ENCODE measurements around the gene CDH13.

Gene CDH13

GRCh38 chr16:83305092-83305491 is 678.3 kb downstream of the CDH13 start:
- TF ChIP-seq, protein P1, sequence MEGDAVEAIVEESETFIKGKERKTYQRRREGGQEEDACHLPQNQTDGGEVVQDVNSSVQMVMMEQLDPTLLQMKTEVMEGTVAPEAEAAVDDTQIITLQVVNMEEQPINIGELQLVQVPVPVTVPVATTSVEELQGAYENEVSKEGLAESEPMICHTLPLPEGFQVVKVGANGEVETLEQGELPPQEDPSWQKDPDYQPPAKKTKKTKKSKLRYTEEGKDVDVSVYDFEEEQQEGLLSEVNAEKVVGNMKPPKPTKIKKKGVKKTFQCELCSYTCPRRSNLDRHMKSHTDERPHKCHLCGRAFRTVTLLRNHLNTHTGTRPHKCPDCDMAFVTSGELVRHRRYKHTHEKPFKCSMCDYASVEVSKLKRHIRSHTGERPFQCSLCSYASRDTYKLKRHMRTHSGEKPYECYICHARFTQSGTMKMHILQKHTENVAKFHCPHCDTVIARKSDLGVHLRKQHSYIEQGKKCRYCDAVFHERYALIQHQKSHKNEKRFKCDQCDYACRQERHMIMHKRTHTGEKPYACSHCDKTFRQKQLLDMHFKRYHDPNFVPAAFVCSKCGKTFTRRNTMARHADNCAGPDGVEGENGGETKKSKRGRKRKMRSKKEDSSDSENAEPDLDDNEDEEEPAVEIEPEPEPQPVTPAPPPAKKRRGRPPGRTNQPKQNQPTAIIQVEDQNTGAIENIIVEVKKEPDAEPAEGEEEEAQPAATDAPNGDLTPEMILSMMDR (IDR thresholded peaks at IDR 0.05; ENCODE audit: low read length, missing control alignments), result no peak
- DNase-seq (ENCODE audit: low read depth), result peak; percentile 92
- H3K4me3 ChIP-seq (replicated peaks; ENCODE audit: low read depth, low read length), result no peak overlapping the region

DNA sequence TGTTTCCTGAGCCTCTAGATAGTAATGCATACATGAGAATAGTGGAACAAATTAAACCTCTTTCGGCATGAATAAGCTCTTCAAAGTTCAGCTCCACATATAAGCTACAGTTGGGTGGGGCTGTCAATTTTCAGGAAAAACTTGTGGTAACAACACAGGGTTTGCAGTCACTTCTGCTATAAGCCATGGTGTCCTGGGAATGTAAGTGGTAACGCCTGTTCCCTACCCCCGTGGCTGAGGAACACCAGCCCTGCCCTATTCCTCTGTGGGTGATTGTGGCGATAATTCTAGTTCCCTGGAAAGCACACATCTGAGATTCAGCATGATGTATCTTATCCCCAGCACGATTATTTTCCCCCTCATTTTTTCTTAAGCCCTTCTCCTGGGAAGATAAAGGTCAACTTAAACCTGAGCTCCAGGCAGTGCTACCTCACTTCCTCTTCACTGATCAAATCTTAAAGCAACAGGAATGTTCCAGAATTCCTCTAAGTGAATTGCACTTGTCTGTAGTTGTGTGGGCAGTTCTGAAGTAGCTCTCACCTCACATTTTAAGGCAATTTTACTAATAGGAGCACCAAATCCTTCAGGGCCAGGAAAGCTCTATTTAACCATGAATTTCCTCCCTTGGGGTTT is 680.3 kb downstream of the CDH13 start:
- DNase-seq (ENCODE audit: low read depth), result no peak
- H3K4me3 ChIP-seq (replicated peaks; ENCODE audit: low read depth, low read length), result no peak overlapping the region
- TF ChIP-seq, protein P1 (IDR thresholded peaks at IDR 0.05; ENCODE audit: low read length, missing control alignments), result no peak

DNA sequence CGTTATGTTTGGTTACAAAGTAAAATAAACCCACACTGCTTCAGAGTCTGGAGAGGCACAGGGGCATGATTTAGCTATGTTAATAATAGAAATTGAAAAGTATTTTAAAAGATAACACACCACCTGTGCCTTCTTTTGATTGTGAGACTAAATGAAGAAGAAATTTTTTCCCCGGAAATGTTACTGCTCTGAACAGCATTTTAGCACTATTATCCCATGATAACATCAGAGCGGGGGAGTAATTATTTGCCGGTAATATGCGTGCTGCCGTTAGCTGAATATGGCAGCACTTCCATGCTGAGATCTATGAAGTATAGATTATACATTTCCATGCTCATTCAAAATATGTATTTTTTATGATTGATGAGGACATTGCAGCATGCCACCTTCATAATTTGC is 680.8 kb downstream of the CDH13 start:
- TF ChIP-seq, protein P1 (IDR thresholded peaks at IDR 0.05; ENCODE audit: low read length, missing control alignments), result no peak
- H3K4me3 ChIP-seq (replicated peaks; ENCODE audit: low read depth, low read length), result no peak overlapping the region
- DNase-seq (ENCODE audit: low read depth), result no peak

- H3K4me3 ChIP-seq (replicated peaks; ENCODE audit: low read depth, low read length), result no peak overlapping the region
- peak; percentile 34 for DNase-seq (ENCODE audit: low read depth)
- TF ChIP-seq, protein P1 (IDR thresholded peaks at IDR 0.05; ENCODE audit: low read length, missing control alignments), result no peak
These were observed 681.6 kb downstream of the CDH13 start for GRCh38 chr16:83308414-83308813.

DNA sequence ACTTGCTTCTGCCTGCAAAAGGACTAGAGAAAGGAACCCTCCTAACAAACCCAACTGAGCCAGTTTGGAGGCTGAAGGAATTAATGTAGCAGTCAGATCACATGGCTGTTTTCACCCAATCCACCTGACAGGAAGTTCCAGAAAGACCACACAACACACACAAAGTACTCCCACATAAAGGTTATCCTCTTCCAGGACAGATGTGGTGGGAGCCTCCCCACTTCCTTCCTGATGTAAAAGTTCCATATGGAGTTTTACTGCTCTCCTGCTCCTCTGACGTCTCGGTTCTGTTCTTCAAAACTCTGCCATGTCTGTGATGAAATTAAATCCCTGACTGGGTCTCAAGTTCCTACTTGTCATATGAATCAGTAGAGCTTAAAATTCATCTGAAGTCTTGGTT is 684.0 kb downstream of the CDH13 start:
- H3K4me3 ChIP-seq (replicated peaks; ENCODE audit: low read depth, low read length), result no peak overlapping the region
- DNase-seq (ENCODE audit: low read depth), result peak; percentile 70
- TF ChIP-seq, protein P1 (IDR thresholded peaks at IDR 0.05; ENCODE audit: low read length, missing control alignments), result no peak

- no peak overlapping the region for H3K4me3 ChIP-seq (replicated peaks; ENCODE audit: low read depth, low read length)
- TF ChIP-seq, protein P1 (IDR thresholded peaks at IDR 0.05; ENCODE audit: low read length, missing control alignments), result no peak
- peak; percentile 44 for DNase-seq (ENCODE audit: low read depth)
These were observed 685.4 kb downstream of the CDH13 start for GRCh38 chr16:83312015-83312717.

Measured in fibroblast of pulmonary artery (primary cell).